ENCODE results near the gene SCAANT1. TPM values are rescaled to one million over a fixed set of nuclear protein-coding genes. Genes with fewer than 3 reads are reported as not detected.
A peak's percentile ranks its signal among the peaks of the same experiment; 100 is the strongest.

SCAANT1 gene
- polyA plus RNA-seq, 3 donors, result not detected

DNA sequence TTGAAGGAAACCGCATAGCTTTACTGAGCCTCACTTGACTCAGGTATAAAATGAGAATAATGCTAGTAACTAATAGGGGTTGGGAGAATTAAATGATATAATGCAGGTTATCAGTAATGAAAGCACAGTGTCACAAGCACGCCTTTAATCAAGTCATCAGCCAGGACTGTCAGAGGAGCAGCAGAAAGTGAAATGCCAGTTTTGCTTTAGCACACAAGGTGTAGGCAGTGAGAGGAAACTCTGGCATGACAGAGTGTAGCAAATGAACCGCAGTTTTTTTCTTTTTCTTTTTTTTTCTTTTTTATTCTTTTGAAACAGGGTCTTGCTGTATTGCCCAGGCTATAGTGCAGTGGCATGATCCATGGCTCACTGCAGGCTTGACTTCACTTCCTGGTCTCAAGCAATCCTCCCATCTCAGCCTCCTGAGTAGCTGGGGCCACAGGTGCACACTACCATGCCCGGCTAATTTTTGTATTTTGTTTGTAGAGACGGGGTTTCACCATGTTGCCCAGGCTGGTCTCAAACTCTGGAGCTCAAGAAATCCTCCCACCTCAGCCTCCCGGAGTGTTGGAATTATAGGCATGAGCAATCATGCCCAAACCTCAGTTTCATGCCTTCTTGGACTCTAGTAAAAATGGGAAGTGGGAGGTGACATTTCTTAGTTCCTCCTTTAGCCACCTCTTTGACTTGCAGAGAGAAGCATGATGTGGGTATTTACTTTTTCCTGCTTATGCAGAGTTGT lies 9.7 kb upstream of the SCAANT1 start:
- Histone ChIP-seq H3K9ac (ENCODE audit: insufficient read depth, low read length, poor library complexity, severe bottlenecking) (no peak overlapping the region), H3K4me2 (replicated peaks; ENCODE audit: extremely low read depth, low read length, poor library complexity, severe bottlenecking) (peak overlapping the region; percentile 32), H3K9me3 (replicated peaks in 1 of 2; ENCODE audit: control insufficient read depth in 1 of 2, insufficient read depth in 1 of 2, low read length in 2 of 2) (no peaks in the 10 kb centered on the region), H3K4me3 (replicated peaks in 1 of 3; ENCODE audit: low read depth in 2 of 3, low read length in 3 of 3) (peak overlapping the region in 1 of 3 experiments; percentile 34), H3K36me3 (replicated peaks in 1 of 2; ENCODE audit: control insufficient read depth in 1 of 2, insufficient read depth in 2 of 2, low read length in 2 of 2) (peaks cover 13 to 47% of the 10 kb centered on the region in 2 donors), H3K4me1 (ENCODE audit: control insufficient read depth in 1 of 2, insufficient read depth in 2 of 2, low read length in 2 of 2) (peaks cover 51 to 65% of the 10 kb centered on the region in 2 donors), H2AFZ (ENCODE audit: insufficient read depth, low read depth, low read length, poor library complexity, severe bottlenecking) (no peak overlapping the region), H3K79me2 (ENCODE audit: insufficient read depth, low read length) (peaks cover 74% of the 10 kb centered on the region), H3K27me3 (ENCODE audit: control insufficient read depth in 2 of 2, insufficient read depth in 2 of 2, low read length in 2 of 2) (no peaks in the 10 kb centered on the region), H4K20me1 (ENCODE audit: insufficient read depth, low read length) (peaks cover 69% of the 10 kb centered on the region), H3K27ac (ENCODE audit: low read depth in 1 of 2, low read length in 2 of 2) (peak overlapping the region; percentile 23 to 71)
- intact Hi-C loops (cut with micrococcal nuclease), result no loop called here
- no peaks in the 10 kb centered on the region for H3K9me3 Mint-ChIP-seq
- WGBS (ENCODE audit: insufficient coverage), result 100% methylated on average over 1 of the region's 6 CpGs
- DNase-seq, result peak; percentile 78 to 87 (median 85)
- H3K4me3 Mint-ChIP-seq, result peak overlapping the region; percentile 25 to 43
- H3K27ac Mint-ChIP-seq, result peak overlapping the region; percentile 84 to 92 (median 89)
- TF ChIP-seq, protein P1, sequence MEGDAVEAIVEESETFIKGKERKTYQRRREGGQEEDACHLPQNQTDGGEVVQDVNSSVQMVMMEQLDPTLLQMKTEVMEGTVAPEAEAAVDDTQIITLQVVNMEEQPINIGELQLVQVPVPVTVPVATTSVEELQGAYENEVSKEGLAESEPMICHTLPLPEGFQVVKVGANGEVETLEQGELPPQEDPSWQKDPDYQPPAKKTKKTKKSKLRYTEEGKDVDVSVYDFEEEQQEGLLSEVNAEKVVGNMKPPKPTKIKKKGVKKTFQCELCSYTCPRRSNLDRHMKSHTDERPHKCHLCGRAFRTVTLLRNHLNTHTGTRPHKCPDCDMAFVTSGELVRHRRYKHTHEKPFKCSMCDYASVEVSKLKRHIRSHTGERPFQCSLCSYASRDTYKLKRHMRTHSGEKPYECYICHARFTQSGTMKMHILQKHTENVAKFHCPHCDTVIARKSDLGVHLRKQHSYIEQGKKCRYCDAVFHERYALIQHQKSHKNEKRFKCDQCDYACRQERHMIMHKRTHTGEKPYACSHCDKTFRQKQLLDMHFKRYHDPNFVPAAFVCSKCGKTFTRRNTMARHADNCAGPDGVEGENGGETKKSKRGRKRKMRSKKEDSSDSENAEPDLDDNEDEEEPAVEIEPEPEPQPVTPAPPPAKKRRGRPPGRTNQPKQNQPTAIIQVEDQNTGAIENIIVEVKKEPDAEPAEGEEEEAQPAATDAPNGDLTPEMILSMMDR (IDR thresholded peaks at IDR 0.05), result no peak
- no peaks in the 10 kb centered on the region for H3K27me3 Mint-ChIP-seq (ENCODE audit: low read depth in 3 of 3)
- H3K36me3 Mint-ChIP-seq, result peaks cover 44 to 63% of the 10 kb centered on the region in 2 donors
- H3K4me1 Mint-ChIP-seq, result peaks cover 68% of the 10 kb centered on the region

DNA sequence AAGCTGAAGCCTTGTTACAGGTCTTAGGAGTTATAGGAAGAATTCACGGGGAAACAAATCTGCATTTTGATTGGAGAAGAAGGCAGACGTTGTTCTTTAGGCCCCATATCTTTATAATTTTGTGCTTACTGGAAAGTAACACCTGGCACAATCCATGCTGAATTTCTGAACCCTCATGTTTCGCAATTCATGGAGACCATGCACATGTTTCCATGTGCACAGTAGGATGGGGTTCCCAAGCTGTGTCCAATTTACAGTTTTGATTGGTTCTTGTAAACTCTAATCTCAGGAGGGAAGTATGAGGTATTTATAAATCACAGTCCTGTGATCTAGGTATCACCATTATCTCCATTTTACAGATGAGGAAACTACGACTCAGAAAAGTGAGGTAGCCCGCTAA lies 7.8 kb upstream of the SCAANT1 start:
- peak overlapping the region in 1 of 7 donors; percentile 12 for H3K27ac Mint-ChIP-seq
- peaks cover 49% of the 10 kb centered on the region for H3K4me1 Mint-ChIP-seq
- no peaks in the 10 kb centered on the region for H3K27me3 ChIP-seq (ENCODE audit: control insufficient read depth in 2 of 2, insufficient read depth in 2 of 2, low read length in 2 of 2)
- no peak overlapping the region for H3K27ac ChIP-seq (ENCODE audit: low read depth in 1 of 2, low read length in 2 of 2)
- peaks cover 26 to 52% of the 10 kb centered on the region in 2 donors for H3K36me3 ChIP-seq (replicated peaks in 1 of 2; ENCODE audit: control insufficient read depth in 1 of 2, insufficient read depth in 2 of 2, low read length in 2 of 2)
- H3K79me2 ChIP-seq (ENCODE audit: insufficient read depth, low read length), result peaks cover 74% of the 10 kb centered on the region
- TF ChIP-seq, protein P1 (IDR thresholded peaks at IDR 0.05), result no peak
- H3K9me3 Mint-ChIP-seq, result no peaks in the 10 kb centered on the region
- H3K27me3 Mint-ChIP-seq (ENCODE audit: low read depth in 3 of 3), result no peaks in the 10 kb centered on the region
- no peak overlapping the region for H2AFZ ChIP-seq (ENCODE audit: insufficient read depth, low read depth, low read length, poor library complexity, severe bottlenecking)
- no peaks in the 10 kb centered on the region for H3K9me3 ChIP-seq (replicated peaks in 1 of 2; ENCODE audit: control insufficient read depth in 1 of 2, insufficient read depth in 1 of 2, low read length in 2 of 2)
- no peak overlapping the region for H3K4me3 Mint-ChIP-seq
- H3K4me1 ChIP-seq (ENCODE audit: control insufficient read depth in 1 of 2, insufficient read depth in 2 of 2, low read length in 2 of 2), result peaks cover 34 to 46% of the 10 kb centered on the region in 2 donors
- H3K4me3 ChIP-seq (replicated peaks in 1 of 3; ENCODE audit: low read depth in 2 of 3, low read length in 3 of 3), result no peak overlapping the region
- intact Hi-C loops (cut with micrococcal nuclease), result no loop called here
- H3K9ac ChIP-seq (ENCODE audit: insufficient read depth, low read length, poor library complexity, severe bottlenecking), result no peak overlapping the region
- H3K36me3 Mint-ChIP-seq, result peaks cover 42 to 66% of the 10 kb centered on the region in 2 donors
- 73% methylated on average over 2 of the region's 5 CpGs for WGBS (ENCODE audit: insufficient coverage)
- H3K4me2 ChIP-seq (replicated peaks; ENCODE audit: extremely low read depth, low read length, poor library complexity, severe bottlenecking), result no peak overlapping the region
- H4K20me1 ChIP-seq (ENCODE audit: insufficient read depth, low read length), result peaks cover 56% of the 10 kb centered on the region
- no peak for DNase-seq
